Spinal cord (tissue), 10 donors: ENCODE data around the gene CCHCR1. TPM values are rescaled to one million over a fixed set of nuclear protein-coding genes. Genes with fewer than 3 reads are reported as not detected.

Source experiments
- DNase-seq, 6 donors: peaks; one replicate each; pipeline versions ENCODE4 v3.0.0 to v3.0.0-alpha.2; 2013 to 2015; ENCODE audit warnings: low spot score in 6 of 6, low read depth in 4 of 6
- H3K27ac ChIP-seq: one replicate; pipeline ENCODE4 v1.5.1; 2013; ENCODE audit warnings: low read depth, low read length, control low read depth
- H3K27me3 ChIP-seq: one replicate; pipeline ENCODE4 v1.6.1; 2013; ENCODE audit warnings: low read length; ENCODE audit not compliant: control insufficient read depth, insufficient read depth
- H3K36me3 ChIP-seq: one replicate; pipeline ENCODE4 v1.6.1; 2013; ENCODE audit warnings: low read length; ENCODE audit not compliant: control insufficient read depth, insufficient read depth
- H3K4me1 ChIP-seq: one replicate; pipeline ENCODE4 v1.6.1; 2013; ENCODE audit warnings: low read length; ENCODE audit not compliant: control insufficient read depth, insufficient read depth
- H3K4me3 ChIP-seq: one replicate; pipeline ENCODE4 v1.5.1; 2013; ENCODE audit warnings: low read depth, low read length, control low read depth
- H3K9me3 ChIP-seq: one replicate; pipeline ENCODE4 v1.6.1; 2013; ENCODE audit warnings: low read length; ENCODE audit not compliant: control insufficient read depth, insufficient read depth
- WGBS: methylation state at CpG from one replicate; pipeline ENCODE4 v1.1.5; 2013; ENCODE audit warnings: missing lambda C conversion rate; ENCODE audit not compliant: insufficient coverage; 5-methylcytosine and 5-hydroxymethylcytosine counted together
- polyA plus RNA-seq, 2 donors: library from polyadenylated mRNA; unstranded; fragments of 120-200 nt; gene quantifications; one replicate each; pipeline ENCODE4 v1.2.1, GENCODE V29; 2013; ENCODE audit not compliant: insufficient read length in 2 of 2
- total RNA-seq, 2 donors: library from RNA; depleted of rRNA in 1 of 2; stranded (reverse); fragments of 120-200 nt in 1 of 2; fragments of >200 nt in 1 of 2; gene quantifications; one replicate each; pipeline versions ENCODE4 v1.2.3 to v1.2.4, GENCODE V29; 2013 to 2014
- donor health status: healthy.

The CCHCR1 gene
- total and polyA plus RNA-seq, 4 donors, result 16.4 to 29.9 (median 23.6) TPM

- WGBS, result 20% methylated on average over 1 of the region's 3 CpGs
- Histone ChIP-seq H3K4me1 (peaks cover 19% of the 10 kb centered on the region), H3K36me3 (no peaks in the 10 kb centered on the region), H3K27me3 (no peaks in the 10 kb centered on the region), H3K27ac (no peak within 1 kb of the TSS), H3K9me3 (no peaks in the 10 kb centered on the region), H3K4me3 (no peak within 1 kb of the TSS)
- no peak for DNase-seq
These were observed 43.1 kb downstream of the CCHCR1 start, which contains the start of gene PSORS1C1 for GRCh38 chr6:31114541-31114878. TSS of gene PSORS1C1 (plus strand) at chr6:31114800. CDS start at chr6:31129633, 14,833 bp downstream.

DNA sequence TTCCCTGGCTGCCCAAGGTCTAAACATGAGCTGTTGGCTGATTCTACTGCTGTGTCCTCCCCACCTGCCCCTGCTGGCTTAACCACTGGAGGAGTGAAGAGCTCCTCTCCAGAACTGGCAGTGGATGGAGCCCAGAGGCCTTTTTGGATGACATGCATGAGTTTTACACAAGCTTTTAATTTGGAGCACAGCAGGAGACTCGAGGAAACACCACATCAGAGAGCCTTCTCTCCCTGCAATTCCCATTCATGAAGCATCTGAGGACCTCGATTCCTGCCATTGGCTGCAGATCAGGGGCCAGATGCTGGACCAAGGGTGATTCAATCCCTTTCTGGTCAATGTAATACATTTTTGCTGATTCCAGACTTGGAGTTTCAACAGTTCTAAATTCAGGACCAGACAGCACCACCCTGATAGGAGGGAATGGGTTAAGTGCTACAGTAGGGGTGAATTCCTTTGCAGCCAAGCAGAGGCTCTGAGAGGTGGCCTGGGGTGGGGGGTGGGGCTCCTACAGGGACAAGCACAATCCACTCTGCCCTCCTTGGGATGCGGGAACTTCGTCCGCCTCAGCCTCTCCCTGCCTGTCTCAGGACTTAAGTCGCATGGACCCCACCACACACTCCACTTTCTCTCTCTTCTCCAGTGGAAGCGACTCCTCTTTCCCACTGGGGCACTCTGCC, 43.6 kb downstream of the CCHCR1 start:
- Histone ChIP-seq H3K4me1 (peaks cover 19% of the 10 kb centered on the region), H3K27me3 (no peaks in the 10 kb centered on the region), H3K4me3 (no peak overlapping the region), H3K9me3 (no peaks in the 10 kb centered on the region), H3K36me3 (no peaks in the 10 kb centered on the region), H3K27ac (no peak overlapping the region)
- 62% methylated on average over 6 of the region's 7 CpGs for WGBS
- DNase-seq, result peak in 2 of 6 donors; percentile 59 to 69

DNA sequence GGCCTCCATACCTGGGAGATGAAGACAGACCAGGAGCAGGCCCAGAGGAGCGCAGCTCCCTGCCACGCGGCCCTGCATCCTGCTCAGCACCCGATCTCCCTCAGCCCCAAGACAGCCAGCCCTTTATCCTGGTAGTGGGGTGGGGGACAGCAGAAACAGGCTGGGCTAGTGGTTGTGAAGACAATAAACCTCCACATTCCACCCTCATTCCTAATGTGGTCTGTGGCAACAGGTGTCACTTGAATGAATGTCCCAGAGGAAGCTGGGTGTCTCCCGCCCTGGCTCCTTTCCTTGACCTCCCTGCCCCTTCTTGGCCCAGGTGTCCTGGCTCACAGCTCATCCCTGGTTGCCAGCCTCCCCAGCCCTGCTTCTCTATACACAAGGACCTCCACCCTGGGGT, 45.1 kb downstream of the CCHCR1 start, which contains the start of gene C6orf15:
TSS of gene C6orf15 (minus strand) at position 98 of the 400 bp plus-strand sequence. CDS start at position 78, 20 bp downstream.
- no peak within 1 kb of the TSS for H3K27ac ChIP-seq
- no peak for DNase-seq
- H3K4me3 ChIP-seq, result no peak within 1 kb of the TSS
- H3K9me3 ChIP-seq, result no peaks in the 10 kb centered on the region
- H3K4me1 ChIP-seq, result peaks cover 19% of the 10 kb centered on the region
- H3K36me3 ChIP-seq, result no peaks in the 10 kb centered on the region
- no peaks in the 10 kb centered on the region for H3K27me3 ChIP-seq
- WGBS, result 100% methylated on average over 1 of the region's 5 CpGs

- H3K9me3 ChIP-seq, result no peaks in the 10 kb centered on the region
- WGBS, result 81% methylated on average over 13 of the region's 13 CpGs
- no peak for DNase-seq
- H3K4me3 ChIP-seq, result no peak overlapping the region
- no peak overlapping the region for H3K27ac ChIP-seq
- peaks cover 19% of the 10 kb centered on the region for H3K4me1 ChIP-seq
- no peaks in the 10 kb centered on the region for H3K36me3 ChIP-seq
- no peaks in the 10 kb centered on the region for H3K27me3 ChIP-seq
These were observed 45.9 kb downstream of the CCHCR1 start for GRCh38 chr6:31111712-31112111.

DNA sequence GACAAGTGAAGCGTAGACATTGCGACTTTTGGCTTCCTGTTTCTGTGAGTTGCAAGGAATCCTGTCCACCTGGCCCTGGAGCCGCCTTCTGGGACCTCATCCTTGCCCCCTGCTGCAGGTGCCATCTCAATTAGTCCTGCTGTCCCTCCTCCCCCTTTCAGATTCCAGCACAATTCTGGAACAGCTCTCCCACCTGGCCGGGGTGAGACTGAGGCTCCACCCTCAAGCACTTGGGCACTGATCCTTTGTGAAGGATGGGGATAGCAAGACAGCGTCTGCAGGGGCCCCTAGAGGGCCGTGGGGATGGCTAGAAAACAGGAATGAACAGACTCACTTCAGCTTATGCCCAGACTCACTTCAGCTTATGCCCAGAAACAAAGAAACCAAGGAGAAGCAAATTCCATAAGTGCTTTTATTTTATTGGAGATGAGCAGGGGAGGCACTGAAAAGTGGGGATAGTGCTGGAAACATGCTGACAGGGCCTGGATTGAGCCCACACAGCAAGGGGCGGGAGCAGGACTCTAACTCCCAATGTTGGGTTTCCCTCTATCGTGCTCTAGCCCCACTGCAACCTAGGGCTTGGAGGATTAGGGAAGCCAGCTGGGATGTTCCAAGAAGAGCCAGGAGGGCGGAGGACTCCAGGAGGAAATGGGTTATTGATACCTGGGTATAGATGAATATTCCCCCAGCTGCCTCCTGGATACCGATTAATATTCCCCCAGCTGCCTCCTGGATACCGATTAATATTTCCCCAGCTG, 46.6 kb downstream of the CCHCR1 start:
- 68% methylated on average over 5 of the region's 11 CpGs for WGBS
- Histone ChIP-seq H3K4me3 (no peak overlapping the region), H3K4me1 (peaks cover 15% of the 10 kb centered on the region), H3K9me3 (no peaks in the 10 kb centered on the region), H3K27ac (no peak overlapping the region), H3K27me3 (no peaks in the 10 kb centered on the region), H3K36me3 (no peaks in the 10 kb centered on the region)
- no peak for DNase-seq

DNA sequence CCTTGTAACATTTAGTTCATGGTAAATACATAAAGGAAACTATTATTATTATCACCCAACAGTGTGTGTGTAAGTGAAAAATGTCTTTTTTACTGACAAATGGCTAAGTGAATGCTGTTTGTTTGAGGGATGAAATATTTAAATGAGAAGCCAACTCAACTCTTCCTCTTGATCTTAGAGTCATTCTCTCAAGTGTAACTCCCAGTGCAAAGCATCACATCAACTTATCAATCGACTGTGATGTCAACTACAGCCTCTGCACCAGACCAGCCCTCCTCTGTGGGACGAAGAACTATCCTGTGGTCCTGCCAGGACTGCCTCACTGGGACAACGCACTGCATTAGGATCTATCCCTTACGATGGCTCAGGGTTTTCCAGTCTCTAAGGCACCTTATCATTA, 50.5 kb downstream of the CCHCR1 start:
- Histone ChIP-seq H3K9me3 (no peaks in the 10 kb centered on the region), H3K27me3 (no peaks in the 10 kb centered on the region), H3K27ac (no peak overlapping the region), H3K4me3 (no peak overlapping the region), H3K36me3 (no peaks in the 10 kb centered on the region), H3K4me1 (no peaks in the 10 kb centered on the region)
- DNase-seq, result no peak
- 78% methylated on average over 1 of the region's 4 CpGs for WGBS

GRCh38 chr6:31103136-31103535, 54.5 kb downstream of the CCHCR1 start:
- DNase-seq, result no peak
- H3K36me3 ChIP-seq, result no peaks in the 10 kb centered on the region
- 90% methylated on average over 2 of the region's 2 CpGs for WGBS
- no peaks in the 10 kb centered on the region for H3K4me1 ChIP-seq
- no peaks in the 10 kb centered on the region for H3K9me3 ChIP-seq
- no peaks in the 10 kb centered on the region for H3K27me3 ChIP-seq
- H3K4me3 ChIP-seq, result no peak overlapping the region
- H3K27ac ChIP-seq, result no peak overlapping the region

DNA sequence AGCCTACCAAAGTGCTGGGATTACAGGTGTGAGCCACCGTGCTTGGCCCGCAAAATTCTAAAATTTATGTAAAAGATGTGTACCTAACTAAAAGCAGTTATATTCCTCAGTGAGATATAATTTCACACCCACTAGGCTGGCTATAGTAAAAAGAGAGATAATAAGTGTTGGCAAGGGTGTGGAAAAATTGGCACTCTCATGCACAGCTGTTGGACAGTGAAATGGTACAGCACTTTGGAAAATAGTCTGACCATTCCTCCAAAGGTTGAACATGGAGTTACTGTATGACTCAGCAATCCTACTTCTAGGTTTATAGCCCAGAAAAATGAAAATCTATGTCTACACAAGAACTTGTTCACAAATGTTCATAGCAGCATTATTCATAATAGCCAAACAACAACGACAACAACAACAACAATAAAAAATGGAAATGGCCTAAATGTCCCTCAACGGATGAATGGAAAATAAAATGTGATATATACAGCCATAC, 59.1 kb downstream of the CCHCR1 start:
- Histone ChIP-seq H3K9me3 (no peaks in the 10 kb centered on the region), H3K36me3 (no peaks in the 10 kb centered on the region), H3K4me3 (no peak overlapping the region), H3K27me3 (no peaks in the 10 kb centered on the region), H3K4me1 (peaks cover 8% of the 10 kb centered on the region), H3K27ac (no peak overlapping the region)
- WGBS, result no CpG with 5 or more reads among the region's 4 CpGs
- no peak for DNase-seq

- no peaks in the 10 kb centered on the region for H3K27me3 ChIP-seq
- no peaks in the 10 kb centered on the region for H3K36me3 ChIP-seq
- H3K27ac ChIP-seq, result no peak overlapping the region
- DNase-seq, result no peak
- H3K4me3 ChIP-seq, result no peak overlapping the region
- WGBS, result 73% methylated on average over 5 of the region's 5 CpGs
- no peaks in the 10 kb centered on the region for H3K9me3 ChIP-seq
- H3K4me1 ChIP-seq, result peaks cover 8% of the 10 kb centered on the region
These were observed 60.9 kb downstream of the CCHCR1 start for GRCh38 chr6:31096656-31097055.
